SU-DHL-6 (cell line): ENCODE measurements around the gene ENTPD6.

ENCODE experiments used
- H2AFZ ChIP-seq: fragments of 200-600 bp; sonication (generic); 2 replicates; pipeline ENCODE4 v1.6.1; 2014; ENCODE audit warnings: low read depth, mild to moderate bottlenecking, moderate library complexity, mixed read lengths, antibody characterized with exemption, low read length; ENCODE audit not compliant: severe bottlenecking
- H3F3A ChIP-seq: fragments of 200-600 bp; shearing (Covaris generic); 2 replicates; pipeline ENCODE4 v1.6.0; 2016; ENCODE audit warnings: antibody characterized with exemption, mild to moderate bottlenecking; ENCODE audit not compliant: insufficient read depth
- H3K27ac ChIP-seq: fragments of 200-600 bp; sonication (generic); 2 replicates; pipeline ENCODE4 v1.5.1; 2016; ENCODE audit warnings: low read depth, mild to moderate bottlenecking, low read length, moderate library complexity, mixed read lengths
- H3K27me3 ChIP-seq: fragments of 200-600 bp; sonication (generic), shearing (Covaris generic); 2 replicates; pipeline ENCODE4 v1.6.0; 2014; ENCODE audit warnings: mild to moderate bottlenecking, low read length
- H3K36me3 ChIP-seq: fragments of 200-600 bp; sonication (generic); 2 replicates; pipeline ENCODE4 v1.6.1; 2014; ENCODE audit warnings: mild to moderate bottlenecking, low read length, mixed read lengths
- H3K4me2 ChIP-seq: fragments of 300-600, 200-600 bp; shearing (Covaris generic), sonication (generic); 2 replicates; pipeline ENCODE4 v1.6.0; 2014; ENCODE audit warnings: low read length, low read depth, mild to moderate bottlenecking; ENCODE audit not compliant: poor library complexity, severe bottlenecking
- H3K4me3 ChIP-seq: fragments of 200-600 bp; sonication (generic); 2 replicates; pipeline ENCODE4 v1.5.1; 2014; ENCODE audit warnings: antibody characterized with exemption, low read length, mild to moderate bottlenecking, mixed read lengths; ENCODE audit not compliant: insufficient read depth, poor library complexity, severe bottlenecking
- H3K79me2 ChIP-seq: fragments of 200-600 bp; sonication (generic); 2 replicates; pipeline ENCODE4 v1.6.1; 2014; ENCODE audit warnings: mild to moderate bottlenecking, low read length, moderate library complexity; ENCODE audit not compliant: insufficient read depth
- H3K9ac ChIP-seq: fragments of 200-600 bp; sonication (generic); 2 replicates; pipeline ENCODE4 v1.7.0; 2014; ENCODE audit warnings: mild to moderate bottlenecking, low read length
- H3K9me2 ChIP-seq: fragments of 200-600 bp; sonication (generic); replicated peaks from 2 replicates; pipeline ENCODE4 v1.6.1; 2014; ENCODE audit warnings: low read length; ENCODE audit not compliant: insufficient read depth
- H3K9me3 ChIP-seq: fragments of 200-600 bp; sonication (generic); 2 replicates; pipeline ENCODE4 v1.6.1; 2014; ENCODE audit warnings: low read length, mixed read lengths; ENCODE audit not compliant: insufficient read depth
- H4K20me1 ChIP-seq: fragments of 200-600 bp; sonication (generic); 2 replicates; pipeline ENCODE4 v1.6.1; 2014; ENCODE audit warnings: low read depth, mild to moderate bottlenecking, antibody characterized with exemption, low read length, moderate library complexity, mixed read lengths
- CTCF ChIP-seq: fragments of 200-600 bp; sonication (generic); IDR thresholded peaks from one replicate; pipeline ENCODE4 v1.5.1; 2017; ENCODE audit warnings: antibody characterized with exemption, mild to moderate bottlenecking, low read length, moderate library complexity; ENCODE audit not compliant: insufficient read depth, poor library complexity, severe bottlenecking
- EZH2phosphoT487 ChIP-seq: fragments of 200-600 bp; sonication (generic), shearing (Covaris generic); conservative IDR thresholded peaks from 2 replicates; pipeline ENCODE4 v1.6.1; 2018; ENCODE audit warnings: mild to moderate bottlenecking, antibody characterized with exemption, low read length, moderate library complexity, mixed read lengths

The ENTPD6 gene

GRCh38 chr20:25224941-25225340 lies 29.4 kb downstream of the ENTPD6 start:
- no peak overlapping the region for H3K27ac ChIP-seq
- H2AFZ ChIP-seq = no peak overlapping the region
- no peaks in the 10 kb centered on the region for H3K36me3 ChIP-seq
- no peaks in the 10 kb centered on the region for H3K27me3 ChIP-seq
- H3K4me3 ChIP-seq = no peak overlapping the region
- no peaks in the 10 kb centered on the region for H3F3A ChIP-seq
- H3K4me2 ChIP-seq = no peak overlapping the region
- H3K9ac ChIP-seq = no peak overlapping the region
- H3K9me3 ChIP-seq = no peaks in the 10 kb centered on the region
- no peaks in the 10 kb centered on the region for H3K9me2 ChIP-seq
- TF ChIP-seq EZH2phosphoT487 (no peak), CTCF (no peak)
- H4K20me1 ChIP-seq = no peaks in the 10 kb centered on the region
- no peaks in the 10 kb centered on the region for H3K79me2 ChIP-seq

GRCh38 chr20:25225642-25226432 lies 30.3 kb downstream of the ENTPD6 start:
- no peaks in the 10 kb centered on the region for H3K9me3 ChIP-seq
- TF ChIP-seq EZH2phosphoT487 (no peak), CTCF (no peak)
- H3K36me3 ChIP-seq = no peaks in the 10 kb centered on the region
- no peaks in the 10 kb centered on the region for H3K79me2 ChIP-seq
- no peak overlapping the region for H2AFZ ChIP-seq
- no peaks in the 10 kb centered on the region for H3K27me3 ChIP-seq
- H3K27ac ChIP-seq = no peak overlapping the region
- no peak overlapping the region for H3K9ac ChIP-seq
- H3K9me2 ChIP-seq = no peaks in the 10 kb centered on the region
- no peaks in the 10 kb centered on the region for H4K20me1 ChIP-seq
- no peak overlapping the region for H3K4me3 ChIP-seq
- H3F3A ChIP-seq = no peaks in the 10 kb centered on the region
- H3K4me2 ChIP-seq = no peak overlapping the region

GRCh38 chr20:25226433-25227316 lies 31.2 kb downstream of the ENTPD6 start:
- Histone ChIP-seq H3K79me2 (no peaks in the 10 kb centered on the region), H3K4me3 (no peak overlapping the region), H3K4me2 (no peak overlapping the region), H3K9me2 (no peaks in the 10 kb centered on the region), H2AFZ (no peak overlapping the region), H3K36me3 (no peaks in the 10 kb centered on the region), H3K27ac (no peak overlapping the region), H3K27me3 (no peaks in the 10 kb centered on the region), H4K20me1 (no peaks in the 10 kb centered on the region), H3K9ac (no peak overlapping the region), H3F3A (no peaks in the 10 kb centered on the region), H3K9me3 (no peaks in the 10 kb centered on the region)
- TF ChIP-seq EZH2phosphoT487 (no peak), CTCF (no peak)
